ENCODE results near the gene PDIA5.

Gene PDIA5

GRCh38 chr3:123188058-123188457, 121.2 kb downstream of the PDIA5 start:
- DNase-seq, result no peak

DNA sequence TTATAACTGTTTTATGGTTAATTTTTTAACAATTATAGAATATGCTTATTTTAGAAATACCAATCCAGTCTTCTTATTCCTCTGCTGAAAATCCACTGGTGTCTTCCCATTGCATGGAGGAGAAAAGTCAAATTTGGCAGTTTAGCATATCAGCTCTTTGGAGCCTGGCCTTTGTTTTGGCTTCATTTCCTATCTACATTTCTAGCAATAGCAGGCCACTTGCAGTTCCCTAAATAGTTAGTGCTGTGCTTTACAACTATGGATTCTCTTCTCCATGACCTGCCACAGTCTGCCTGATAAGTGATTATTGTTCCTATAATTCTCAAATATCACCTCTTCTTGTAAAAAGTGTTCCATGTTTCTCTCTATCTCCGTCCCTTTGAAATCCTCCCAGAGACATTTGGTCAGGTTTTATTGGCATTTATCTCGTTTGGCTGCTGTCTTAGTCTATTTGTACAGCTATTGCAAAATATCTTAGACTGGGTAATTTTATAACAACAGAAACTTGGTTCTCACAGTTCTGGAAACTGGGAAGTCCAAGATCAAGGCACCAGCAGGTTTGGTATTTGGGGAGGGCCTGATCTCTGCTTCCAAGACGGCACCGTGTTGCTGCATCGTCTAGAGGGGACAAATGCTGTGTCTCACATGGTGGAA, 126.8 kb downstream of the PDIA5 start:
- no peak for DNase-seq

DNA sequence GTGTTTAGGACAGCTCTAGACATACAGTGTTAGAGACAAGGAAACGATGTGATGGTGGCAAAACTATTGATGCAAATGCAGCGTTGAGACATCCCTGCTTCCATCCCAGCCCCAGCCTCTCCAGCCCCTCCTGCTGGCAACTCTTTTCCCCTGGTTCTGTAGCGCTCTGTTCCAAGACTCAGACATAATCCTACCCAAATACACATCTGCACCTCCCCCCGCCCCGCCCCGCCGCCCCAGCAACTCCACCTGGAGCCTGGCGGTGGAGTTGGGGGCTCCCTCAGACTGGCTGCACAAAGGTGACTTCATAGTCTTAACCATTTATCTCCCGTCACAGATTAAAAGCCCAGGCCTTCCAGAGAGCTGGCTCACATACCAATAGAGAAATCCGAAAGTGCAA, 127.7 kb downstream of the PDIA5 start:
- no peak for DNase-seq

- no peak for DNase-seq
These were observed 131.5 kb downstream of the PDIA5 start for GRCh38 chr3:123198372-123198771.

GRCh38 chr3:123201223-123201556, 134.4 kb downstream of the PDIA5 start:
- DNase-seq, result no peak

GRCh38 chr3:123201557-123202427, 135.0 kb downstream of the PDIA5 start, which contains the start of gene SEC22A:
SEC22A (plus strand) TSS chr3:123201943; CDS start chr3:123209218, 7,275 bp downstream.
- DNase-seq, result peak; percentile 98

- DNase-seq, result no peak
These were observed 135.6 kb downstream of the PDIA5 start for GRCh38 chr3:123202451-123202850.

Data from activated CD4-positive, alpha-beta T cell treated with anti-CD3 and anti-CD28 coated beads, Interleukin-2, Interleukin-6, amounts not matched to agents 100 ng/mL and 50 ng/mL, durations not matched to agents 16 hours and 8 hours (primary cell).